Stimulated activated CD4-positive, alpha-beta T cell treated with anti-CD3 and anti-CD28 coated beads, TNF-alpha, amount 100 ng/mL, for 1 hour (primary cell): ENCODE measurements around the gene RAI1.
A peak's percentile ranks its signal among the peaks of the same experiment; 100 is the strongest.

Source experiments
- DNase-seq, 3 donors: peaks; one replicate each; pipeline ENCODE4 v3.0.0-alpha.2; 2020; ENCODE audit warnings: low read depth in 3 of 3, low spot score in 1 of 3

RAI1 gene

GRCh38 chr17:17749025-17749772, 67.9 kb downstream of the RAI1 start:
- no peak for DNase-seq

DNA sequence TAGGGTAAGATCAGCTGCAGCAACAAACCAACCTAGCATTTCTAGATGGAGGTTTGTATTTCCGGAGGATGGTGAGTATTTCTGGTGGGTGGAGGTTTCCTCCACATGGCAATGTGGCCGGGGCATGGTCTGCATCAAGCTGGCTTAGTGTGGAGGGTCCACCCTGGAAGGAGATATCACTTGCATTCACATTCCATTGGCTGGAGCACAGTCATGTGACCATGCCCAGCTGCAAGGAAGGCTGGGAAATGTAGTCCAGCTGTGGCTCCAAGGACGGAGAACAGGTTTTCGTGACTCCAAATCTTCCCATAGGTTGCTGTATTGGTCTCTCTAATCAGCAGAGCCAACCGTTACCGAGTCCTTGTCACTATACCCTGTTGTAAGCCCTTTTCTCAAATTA, 68.7 kb downstream of the RAI1 start:
- DNase-seq: no peak

DNA sequence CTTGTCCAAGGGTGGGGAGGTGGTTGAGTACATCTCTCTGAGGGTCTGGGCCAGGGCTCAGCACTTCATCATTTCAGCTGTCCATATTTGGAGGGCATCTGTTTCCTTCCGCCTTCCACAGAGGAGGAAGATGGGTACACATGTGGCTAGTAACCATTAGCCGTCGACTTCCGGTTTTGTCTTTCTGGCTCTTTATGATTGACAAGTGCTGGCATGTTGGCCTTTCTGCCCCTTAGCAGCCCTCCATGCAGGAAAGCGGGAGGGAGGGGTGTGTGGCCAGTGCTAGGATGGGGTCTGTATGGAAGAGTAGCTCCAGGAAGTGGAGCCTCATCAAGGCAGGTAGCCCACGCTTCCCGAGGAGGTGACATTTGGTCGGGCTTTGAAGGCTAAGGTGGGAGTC, 69.6 kb downstream of the RAI1 start:
- no peak for DNase-seq

GRCh38 chr17:17751489-17752088, 70.3 kb downstream of the RAI1 start:
- DNase-seq: peak in 1 of 3 donors; percentile 9

GRCh38 chr17:17752089-17752820, 71.0 kb downstream of the RAI1 start:
- peak; percentile 94 to 97 (median 97) for DNase-seq

- no peak for DNase-seq
These were observed 71.6 kb downstream of the RAI1 start for GRCh38 chr17:17752821-17753321.

DNA sequence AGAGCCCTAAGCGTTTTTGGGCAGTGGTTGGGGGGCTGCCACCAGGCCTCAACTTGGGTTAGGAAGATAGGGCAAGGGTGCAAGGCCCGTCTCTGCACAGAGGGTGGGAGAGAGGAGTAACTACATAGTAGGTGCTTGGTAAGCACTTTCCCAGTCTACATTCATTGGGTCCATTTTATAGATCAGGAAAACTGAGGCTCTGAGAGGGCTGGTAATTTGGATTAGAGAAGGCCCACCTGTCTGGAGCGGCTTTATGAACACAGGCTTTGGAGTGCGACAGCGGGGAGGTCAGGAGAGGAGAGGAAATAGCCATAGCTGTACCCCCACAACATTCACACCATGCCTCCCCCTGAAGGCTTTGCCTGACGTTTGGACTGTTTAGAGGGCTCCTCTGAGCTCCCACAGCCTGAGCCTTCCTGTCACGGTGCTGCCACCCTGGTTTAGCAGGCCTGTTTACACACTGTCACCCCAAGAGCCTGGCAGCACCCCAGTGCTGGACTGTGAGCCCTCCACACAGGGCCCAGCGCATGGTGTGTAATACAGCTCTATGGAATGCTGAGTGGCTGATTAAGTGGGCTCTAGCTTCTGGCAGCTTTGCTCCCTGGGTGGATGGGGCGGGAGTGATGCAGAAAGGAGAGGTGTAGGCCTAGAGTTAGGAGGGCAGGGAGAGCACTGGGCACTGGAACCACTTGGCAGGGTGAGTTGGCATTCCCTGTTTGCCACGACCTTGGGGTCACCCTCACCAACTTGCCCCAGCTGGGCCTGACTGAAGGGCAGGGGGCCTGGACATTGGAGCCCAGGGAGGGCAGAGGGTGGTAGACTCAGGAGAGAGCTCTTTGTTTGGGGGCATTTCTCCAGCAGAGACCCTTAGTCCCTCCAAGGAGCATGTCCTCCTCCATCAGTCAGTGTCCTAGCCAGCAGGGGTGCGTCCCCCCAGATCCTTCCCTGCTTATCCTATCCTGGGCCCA, 73.7 kb downstream of the RAI1 start:
- no peak for DNase-seq

DNA sequence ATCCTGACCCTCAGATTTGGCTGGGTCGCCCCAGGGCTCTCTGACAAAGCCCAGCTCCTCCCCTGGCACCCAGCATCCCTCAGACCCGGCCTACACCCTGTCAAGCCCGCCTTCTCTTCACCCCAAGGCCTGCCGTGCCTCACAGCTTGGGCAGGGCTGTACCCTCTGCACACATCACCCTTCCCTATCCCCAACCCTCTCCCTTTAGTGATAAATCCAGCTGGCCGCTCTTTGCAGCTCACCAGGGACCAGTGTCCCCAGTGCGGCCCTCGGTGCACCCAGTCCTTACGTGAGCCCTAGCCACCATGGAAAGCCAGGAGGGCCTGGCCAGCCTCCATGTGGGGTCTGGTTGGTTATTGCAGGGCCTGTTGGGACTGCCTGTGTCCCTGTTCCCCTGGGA, 74.5 kb downstream of the RAI1 start:
- DNase-seq: no peak

- no peak for DNase-seq
These were observed 76.1 kb downstream of the RAI1 start for GRCh38 chr17:17757391-17757791.

- DNase-seq: no peak
These were observed 76.9 kb downstream of the RAI1 start for GRCh38 chr17:17757956-17758845.

GRCh38 chr17:17758941-17759563, 77.8 kb downstream of the RAI1 start:
- no peak for DNase-seq

DNA sequence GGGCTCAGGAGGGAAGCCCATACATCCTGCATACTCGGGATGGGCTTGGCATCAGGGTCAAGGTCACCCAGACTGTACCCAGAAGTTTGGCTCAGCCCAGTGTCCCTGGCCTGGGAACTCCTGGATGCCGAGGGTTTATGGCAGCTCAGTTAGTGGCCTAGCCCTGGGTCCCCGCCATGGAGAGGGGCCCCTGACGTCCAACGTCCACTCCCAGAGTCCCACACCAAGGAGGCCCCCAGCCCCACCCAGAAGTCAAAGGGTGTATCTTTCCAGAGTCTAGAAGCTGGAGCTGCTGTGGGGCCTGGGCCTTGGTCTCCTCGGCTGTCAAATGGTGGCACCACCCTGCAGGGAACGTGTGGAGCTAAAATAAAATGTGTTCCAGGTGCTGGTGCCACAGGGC, 79.1 kb downstream of the RAI1 start:
- no peak for DNase-seq

GRCh38 chr17:17760872-17761550, 79.8 kb downstream of the RAI1 start:
- no peak for DNase-seq

DNA sequence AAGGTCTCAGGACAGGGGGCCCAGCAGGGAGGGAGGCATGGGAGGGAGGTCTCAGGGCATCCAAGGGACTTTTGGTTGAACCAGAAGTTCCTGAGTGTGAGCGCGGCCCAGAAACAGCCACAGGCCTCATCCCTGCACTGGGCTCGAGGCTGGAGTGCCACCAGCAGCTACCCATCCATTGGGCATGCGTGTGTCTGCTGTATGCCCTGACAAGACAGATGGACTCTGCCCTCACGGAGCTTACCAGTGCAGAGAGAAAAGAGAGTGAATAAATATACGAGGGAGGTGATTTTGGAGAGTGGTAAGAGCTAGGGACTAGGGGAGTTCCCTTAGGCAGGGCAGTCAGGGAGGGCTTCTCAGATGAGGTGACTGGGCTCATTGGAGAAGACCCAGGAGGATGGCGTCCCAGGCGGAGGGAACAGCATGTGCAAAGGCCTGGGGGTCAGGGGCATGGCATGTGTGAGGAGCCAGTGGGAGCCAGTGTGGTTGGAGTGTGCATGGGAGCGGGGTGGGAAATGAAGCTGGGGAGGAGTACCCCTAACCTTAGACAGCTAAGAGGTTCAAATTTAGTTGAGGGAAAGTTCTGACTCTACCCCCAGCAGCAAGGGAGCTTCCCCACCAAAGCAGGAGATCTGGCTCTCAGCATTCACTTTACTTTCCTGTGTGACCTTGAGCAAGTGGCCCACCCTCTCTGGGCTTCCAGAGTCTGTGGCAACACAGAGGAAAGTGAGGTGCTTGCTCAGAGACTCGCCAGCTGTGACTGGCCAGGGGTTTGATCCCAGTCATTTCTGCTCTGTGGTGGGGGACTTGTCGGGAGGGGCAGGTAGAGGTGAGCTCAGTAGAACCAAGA, 80.9 kb downstream of the RAI1 start:
- no peak for DNase-seq

DNA sequence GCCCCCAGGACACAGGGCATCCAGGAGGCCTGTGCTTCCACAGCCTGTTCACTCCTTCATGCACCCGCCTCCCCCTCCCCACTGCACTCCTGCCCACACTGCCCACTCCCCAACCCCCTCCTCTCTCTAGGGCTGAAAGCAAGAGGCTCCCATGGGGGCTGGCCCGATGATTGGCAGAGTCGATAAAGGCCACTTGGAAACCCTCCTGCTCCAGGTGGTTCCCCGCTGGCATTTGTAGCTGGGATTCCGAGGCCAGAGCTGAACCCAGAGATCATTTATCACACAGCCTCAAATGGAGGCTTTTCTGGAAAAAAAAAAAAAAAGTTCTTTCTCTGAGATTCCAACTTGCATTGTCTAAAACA, 81.5 kb downstream of the RAI1 start:
- no peak for DNase-seq

DNA sequence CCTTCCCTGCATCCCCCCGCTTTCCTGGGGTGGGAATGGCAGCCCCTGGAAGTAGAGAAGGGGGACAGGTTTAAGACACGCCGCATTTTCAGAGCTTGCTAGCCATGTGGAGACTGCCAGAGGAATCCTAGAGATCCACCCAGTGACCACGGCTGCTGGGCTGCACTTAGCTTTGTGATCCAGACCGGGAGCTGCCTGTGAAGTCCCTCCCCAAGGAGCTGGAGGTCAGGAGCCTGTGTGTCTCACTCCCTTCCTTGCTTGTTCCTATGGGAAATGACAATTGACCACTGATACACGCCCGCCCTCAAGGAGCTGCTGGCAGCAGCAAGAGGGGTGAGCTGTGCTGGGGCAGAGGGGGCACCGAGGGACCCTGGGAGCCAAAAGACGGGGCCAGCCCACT, 81.9 kb downstream of the RAI1 start:
- DNase-seq: no peak

- DNase-seq: no peak
These were observed 82.5 kb downstream of the RAI1 start for GRCh38 chr17:17763734-17764133.
